ENCODE results near the gene TMEM101. TPM values are rescaled to one million over a fixed set of nuclear protein-coding genes. Genes with fewer than 3 reads are reported as not detected.
"Not testable (repeated sequence)": the region's sequence is repeated elsewhere in the genome, so short reads cannot be mapped to it uniquely, and the experiment has no call there.

TMEM101 gene
- total RNA-seq, 1 donor from 2014 or later = 36.3 TPM

- DNase-seq = no peak
Measured at GRCh38 chr17:43974382-43975266, 40.1 kb downstream of the TMEM101 start.

- not testable (repeated sequence) for DNase-seq
Measured at GRCh38 chr17:43972444-43973212, 42.1 kb downstream of the TMEM101 start.

DNA sequence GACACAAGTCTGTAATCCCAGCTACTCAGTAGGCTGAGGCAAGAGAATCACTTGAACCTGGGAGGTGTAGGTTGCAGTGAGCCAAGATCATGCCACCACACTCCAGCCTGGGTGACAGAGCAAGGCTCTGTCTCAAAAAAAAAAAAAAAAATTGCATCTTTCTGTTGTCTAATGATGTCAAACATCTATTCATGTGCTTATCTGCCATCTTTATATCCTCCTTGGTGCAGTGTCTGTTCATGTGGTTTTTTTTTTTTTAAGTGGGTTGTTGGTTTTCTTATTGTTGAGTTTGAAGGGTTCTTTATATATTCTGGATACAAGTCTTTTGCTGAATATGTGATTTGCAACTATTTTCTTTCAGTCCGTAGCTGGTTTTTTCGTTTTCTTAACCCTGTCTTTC is 43.3 kb downstream of the TMEM101 start:
- DNase-seq = not testable (repeated sequence)

- no peak for DNase-seq
Measured at GRCh38 chr17:43970366-43970765, 44.4 kb downstream of the TMEM101 start.

DNA sequence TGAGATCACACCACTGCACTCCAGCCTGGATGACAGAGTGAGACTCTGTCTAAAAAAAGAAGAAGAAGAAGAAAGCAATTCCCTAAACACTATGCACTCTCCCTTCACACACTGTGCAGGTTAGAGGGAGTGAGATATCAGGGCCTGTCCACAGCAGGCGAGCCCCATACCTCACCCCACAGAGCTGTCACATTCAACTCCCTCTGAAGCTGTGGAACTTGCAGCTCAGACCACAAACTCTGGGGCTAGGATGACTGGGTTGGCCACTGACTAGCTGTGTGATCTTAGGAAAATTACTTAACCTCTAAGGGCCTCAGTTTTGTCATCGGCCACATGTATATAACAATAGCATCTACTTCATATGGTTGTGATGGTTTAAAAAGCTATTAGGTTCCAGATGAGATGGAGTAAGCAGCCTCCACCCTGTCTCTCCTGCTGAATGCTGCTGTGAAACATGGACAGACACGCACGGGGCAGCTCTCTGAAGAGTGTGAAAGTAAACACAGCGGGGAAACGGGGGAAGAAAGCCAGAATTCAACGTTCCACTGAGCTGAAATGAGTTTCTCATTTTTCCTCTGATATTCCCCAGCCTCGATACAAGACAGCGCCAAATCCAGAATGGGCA is 47.4 kb downstream of the TMEM101 start:
- DNase-seq = no peak

GRCh38 chr17:43966276-43966675 is 48.5 kb downstream of the TMEM101 start:
- no peak for DNase-seq

DNA sequence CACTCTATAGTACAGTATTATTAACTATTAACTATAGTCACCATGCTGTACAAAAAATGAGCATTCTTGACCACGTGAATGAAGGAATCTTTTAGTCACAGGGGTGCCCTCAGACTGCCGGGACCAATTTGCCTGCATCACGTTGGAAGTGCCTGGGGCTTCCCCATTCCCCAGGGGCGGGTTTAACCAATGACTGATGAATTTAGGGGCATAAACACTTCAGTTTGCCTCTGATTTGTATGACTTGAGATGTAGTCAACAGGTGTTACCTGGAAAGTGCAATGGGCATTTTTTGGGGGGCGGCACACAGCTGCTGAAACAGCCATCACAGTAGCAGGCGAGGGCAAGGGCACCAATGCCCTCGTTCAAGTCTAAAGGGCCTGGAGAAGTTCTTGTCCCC is 52.3 kb downstream of the TMEM101 start:
- no peak for DNase-seq

DNA sequence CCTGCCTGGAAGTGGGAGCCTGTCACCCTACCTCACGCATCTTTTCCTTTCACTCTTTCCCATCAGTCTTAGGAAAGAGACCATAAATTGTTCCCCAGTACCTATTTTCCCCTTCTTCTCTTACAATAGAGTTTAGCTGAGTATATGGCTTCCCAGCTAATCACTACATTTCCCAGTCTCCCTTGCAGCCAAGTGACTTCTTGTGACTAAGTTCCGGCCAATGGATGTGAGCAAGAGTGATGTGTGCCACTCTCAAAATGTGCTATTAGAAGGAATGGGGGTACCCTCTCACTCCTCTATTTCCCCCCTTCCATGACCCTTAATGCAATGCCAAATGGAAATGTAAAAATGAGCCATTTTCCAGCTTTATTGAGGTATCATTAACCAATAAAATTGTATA is 52.8 kb downstream of the TMEM101 start:
- DNase-seq = no peak

DNA sequence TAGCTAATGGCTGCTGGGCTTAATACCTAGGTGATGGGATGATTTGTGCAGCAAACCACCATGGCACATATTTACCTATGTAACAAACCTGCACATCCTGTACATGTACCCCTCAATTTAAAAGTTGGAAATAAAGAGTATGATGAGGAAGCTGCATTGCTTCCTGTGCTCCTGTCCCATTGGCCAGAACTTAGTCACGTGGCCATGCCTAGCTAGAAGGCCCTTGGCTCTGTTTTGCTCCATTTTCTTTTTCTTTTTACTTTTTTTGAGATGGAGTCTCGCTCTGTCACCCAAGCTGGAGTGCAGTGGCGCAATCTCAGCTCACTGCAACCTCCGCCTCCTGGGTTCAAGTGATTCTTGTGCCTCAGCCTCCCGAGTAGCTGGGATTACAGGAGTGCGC is 53.5 kb downstream of the TMEM101 start:
- DNase-seq = not testable (repeated sequence)

Small RNA genes lying within 50 kb of the gene (small RNA-seq; reads per million reads assigned to genes)
- 0.12 reads per million for gene RF00012

Other genes starting within 250 kb of the TMEM101 start
- 38.2 TPM for gene DUSP3, start 236.0 kb downstream of the TMEM101 start, total RNA-seq
- gene CFAP97D1, start 234.5 kb downstream of the TMEM101 start, total RNA-seq = not detected
- 27.1 TPM for gene MPP3, start 181.8 kb downstream of the TMEM101 start, total RNA-seq
- gene CD300LG, start 167.8 kb downstream of the TMEM101 start, total RNA-seq = not detected
- 14.2 TPM for gene MPP2, start 107.4 kb downstream of the TMEM101 start, total RNA-seq
- gene PPY, start 72.5 kb downstream of the TMEM101 start, total RNA-seq = not detected
- not detected for gene PYY, start 61.0 kb downstream of the TMEM101 start, total RNA-seq
- gene NAGS, start 10.3 kb downstream of the TMEM101 start, total RNA-seq = 0.78 TPM
- 22.8 TPM for gene LSM12, start 51.7 kb upstream of the TMEM101 start, total RNA-seq
- gene G6PC3, start 55.8 kb upstream of the TMEM101 start, total RNA-seq = 11.4 TPM
- gene HDAC5, start 108.7 kb upstream of the TMEM101 start, total RNA-seq = 101 TPM
- gene HROB, start 127.0 kb upstream of the TMEM101 start, total RNA-seq = 0.78 TPM
- gene ASB16, start 155.7 kb upstream of the TMEM101 start, total RNA-seq = not detected
- gene TMUB2, start 172.0 kb upstream of the TMEM101 start, total RNA-seq = 26.0 TPM
- 66.0 TPM for gene ATXN7L3, start 184.9 kb upstream of the TMEM101 start, total RNA-seq
- gene UBTF, start 204.7 kb upstream of the TMEM101 start, total RNA-seq = 73.3 TPM

Measured in occipital lobe (tissue), 3 donors.